Measurements from ENCODE around the gene C10orf67. TPM values are rescaled to one million over a fixed set of nuclear protein-coding genes. Genes with fewer than 3 reads are reported as not detected.

C10orf67 gene
- total RNA-seq, 1 donor = not detected

- Histone ChIP-seq H3K79me2 (ENCODE audit: insufficient read depth, low read length) (no peaks in the 10 kb centered on the region), H3K4me1 (ENCODE audit: insufficient read depth, low read length) (no peaks in the 10 kb centered on the region), H2AFZ (ENCODE audit: low read length) (no peak overlapping the region), H3K4me3 (ENCODE audit: insufficient read depth, low read length) (no peak overlapping the region), H3K27ac (ENCODE audit: low read depth, low read length) (no peak overlapping the region), H3K4me2 (ENCODE audit: insufficient read depth, low read length) (no peak overlapping the region), H3K9me3 (ENCODE audit: low read depth, low read length) (no peaks in the 10 kb centered on the region), H3K27me3 (ENCODE audit: insufficient read depth, low read length) (peaks cover 17% of the 10 kb centered on the region), H4K20me1 (ENCODE audit: insufficient read depth, low read length) (no peaks in the 10 kb centered on the region), H3K36me3 (ENCODE audit: insufficient read depth, low read length) (no peaks in the 10 kb centered on the region)
- TF ChIP-seq CTCF (IDR thresholded peaks at IDR 0.05; ENCODE audit: extremely low read depth, low read depth, low read length) = no peak
- no peak for DNase-seq (ENCODE audit: insufficient read length, low spot score, missing footprints)
Observed at GRCh38 chr10:23186178-23186577, 158.4 kb downstream of the C10orf67 start.

DNA sequence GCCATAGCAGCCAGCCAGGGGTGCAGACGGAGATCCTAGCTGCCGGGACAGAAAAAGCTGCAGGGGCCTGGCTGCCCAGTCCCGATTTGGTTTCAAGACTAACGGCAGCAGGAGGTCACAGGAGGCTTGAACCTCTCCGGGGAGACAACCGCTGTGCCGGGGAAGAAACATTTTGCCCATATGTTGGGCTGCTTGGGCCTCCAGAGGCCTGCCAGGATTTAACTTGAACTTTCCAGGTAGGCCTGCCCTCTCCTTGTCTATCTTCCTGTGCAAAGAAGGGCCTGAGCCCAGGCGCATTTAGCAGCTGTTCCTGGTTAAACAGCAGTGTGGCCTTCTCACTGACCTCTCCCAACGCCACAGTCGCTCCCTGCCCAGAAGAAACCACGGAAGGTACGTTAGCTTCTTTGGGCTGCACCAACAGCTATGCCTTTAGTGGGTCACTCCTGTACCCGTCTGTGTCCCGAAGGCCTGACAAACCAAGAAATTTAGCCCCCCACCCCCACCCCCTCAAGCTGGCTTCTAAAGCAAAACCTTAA is 169.6 kb downstream of the C10orf67 start:
- TF ChIP-seq CTCF (IDR thresholded peaks at IDR 0.05; ENCODE audit: extremely low read depth, low read depth, low read length) = no peak
- DNase-seq (ENCODE audit: insufficient read length, low spot score, missing footprints) = no peak
- Histone ChIP-seq H3K36me3 (ENCODE audit: insufficient read depth, low read length) (no peaks in the 10 kb centered on the region), H3K27me3 (ENCODE audit: insufficient read depth, low read length) (peaks cover 48% of the 10 kb centered on the region), H3K4me2 (ENCODE audit: insufficient read depth, low read length) (no peak overlapping the region), H3K4me1 (ENCODE audit: insufficient read depth, low read length) (no peaks in the 10 kb centered on the region), H3K9me3 (ENCODE audit: low read depth, low read length) (no peaks in the 10 kb centered on the region), H2AFZ (ENCODE audit: low read length) (no peak overlapping the region), H3K27ac (ENCODE audit: low read depth, low read length) (no peak overlapping the region), H4K20me1 (ENCODE audit: insufficient read depth, low read length) (no peaks in the 10 kb centered on the region), H3K79me2 (ENCODE audit: insufficient read depth, low read length) (no peaks in the 10 kb centered on the region), H3K4me3 (ENCODE audit: insufficient read depth, low read length) (no peak overlapping the region)

DNA sequence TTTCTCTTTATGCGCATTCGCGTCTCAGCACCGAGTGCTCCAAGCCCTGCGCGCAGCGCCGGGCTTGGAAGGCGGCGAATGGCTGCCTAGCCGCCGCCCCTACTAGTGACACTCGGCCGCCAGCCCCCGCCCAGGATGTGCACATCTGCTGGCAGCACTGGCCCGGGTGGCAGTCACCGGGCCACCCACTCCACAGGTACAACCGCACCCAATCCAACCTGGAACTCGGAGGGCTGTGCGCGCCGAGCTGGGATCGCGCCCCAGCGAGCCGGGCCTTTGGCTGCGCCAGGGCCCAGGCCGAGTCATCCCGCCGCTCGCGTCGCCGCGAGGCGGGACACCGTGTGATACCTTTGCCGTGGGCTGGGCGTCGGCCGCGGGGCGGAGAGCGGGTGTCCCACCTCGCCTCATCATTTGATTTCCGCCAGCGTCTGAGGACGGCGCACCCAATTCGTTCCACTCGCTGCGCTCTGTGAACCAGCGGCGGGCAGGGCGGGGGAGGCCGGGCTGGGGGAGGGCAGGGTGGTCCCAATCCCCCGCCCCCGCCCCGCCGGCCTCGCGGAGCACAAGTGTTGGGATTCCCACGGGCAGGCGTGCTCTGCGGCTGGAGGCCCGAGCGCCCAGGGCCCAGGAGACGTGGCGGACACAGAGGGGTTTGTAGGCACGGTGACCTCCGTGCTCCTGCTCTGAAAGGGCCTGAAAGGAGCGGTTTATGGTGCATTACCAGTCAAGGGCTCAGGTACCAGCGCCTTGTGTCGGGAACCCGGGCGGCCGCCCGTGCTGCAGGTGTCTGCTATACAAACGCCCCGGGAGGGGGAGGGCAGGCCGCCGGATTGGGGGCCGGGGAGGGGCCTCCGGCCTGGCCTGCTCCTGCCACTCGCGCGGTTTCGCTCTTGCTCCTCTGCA is 170.3 kb downstream of the C10orf67 start:
- Histone ChIP-seq H3K27me3 (ENCODE audit: insufficient read depth, low read length) (peaks cover 48% of the 10 kb centered on the region), H3K36me3 (ENCODE audit: insufficient read depth, low read length) (no peaks in the 10 kb centered on the region), H4K20me1 (ENCODE audit: insufficient read depth, low read length) (no peaks in the 10 kb centered on the region), H3K4me2 (ENCODE audit: insufficient read depth, low read length) (no peak overlapping the region), H3K27ac (ENCODE audit: low read depth, low read length) (no peak overlapping the region), H3K79me2 (ENCODE audit: insufficient read depth, low read length) (no peaks in the 10 kb centered on the region), H3K9me3 (ENCODE audit: low read depth, low read length) (no peaks in the 10 kb centered on the region), H3K4me3 (ENCODE audit: insufficient read depth, low read length) (no peak overlapping the region), H3K4me1 (ENCODE audit: insufficient read depth, low read length) (no peaks in the 10 kb centered on the region), H2AFZ (ENCODE audit: low read length) (no peak overlapping the region)
- peak; percentile 41 for DNase-seq (ENCODE audit: insufficient read length, low spot score, missing footprints)
- no peak for TF ChIP-seq CTCF (IDR thresholded peaks at IDR 0.05; ENCODE audit: extremely low read depth, low read depth, low read length)
